H9 (cell line): ENCODE results near the gene SPEF2. TPM values are rescaled to one million over a fixed set of nuclear protein-coding genes. Genes with fewer than 3 reads are reported as not detected.

Experiments
- DNase-seq: peaks from one replicate; pipeline ENCODE4 v3.0.0-alpha.2; 2017
- H2AFZ ChIP-seq: one replicate; pipeline ENCODE4 v1.6.1; 2013; ENCODE audit warnings: mild to moderate bottlenecking, low read length, control low read depth, moderate library complexity
- H2AK5ac ChIP-seq: 2 replicates; pipeline ENCODE4 v1.6.1; 2013; ENCODE audit warnings: low read length, control low read depth, mixed read lengths; ENCODE audit not compliant: insufficient read length
- H2BK120ac ChIP-seq: one replicate; pipeline ENCODE4 v1.6.1; 2013; ENCODE audit warnings: low read depth, mild to moderate bottlenecking, low read length, control low read depth, inconsistent platforms; ENCODE audit not compliant: poor library complexity, severe bottlenecking
- H2BK12ac ChIP-seq: 2 replicates; pipeline ENCODE4 v1.6.1; 2013; ENCODE audit warnings: low read length, control low read depth, mixed read lengths, low read depth; ENCODE audit not compliant: insufficient read length
- H2BK15ac ChIP-seq: 2 replicates; pipeline ENCODE4 v1.6.1; 2013; ENCODE audit warnings: low read depth, low read length, control low read depth
- H2BK20ac ChIP-seq: one replicate; pipeline ENCODE4 v1.6.1; 2013; ENCODE audit warnings: low read depth, mild to moderate bottlenecking, low read length, control low read depth, inconsistent platforms; ENCODE audit not compliant: poor library complexity, severe bottlenecking
- H2BK5ac ChIP-seq: 2 replicates; pipeline ENCODE4 v1.6.1; 2013; ENCODE audit warnings: low read length, control low read depth, mixed read lengths; ENCODE audit not compliant: insufficient read length
- H3K14ac ChIP-seq: 2 replicates; pipeline ENCODE4 v1.6.1; 2013; ENCODE audit warnings: low read length, control low read depth; ENCODE audit not compliant: insufficient read depth
- H3K18ac ChIP-seq: 2 replicates; pipeline ENCODE4 v1.6.1; 2013; ENCODE audit warnings: low read depth, mild to moderate bottlenecking, mixed read lengths, low read length, control low read depth; ENCODE audit not compliant: insufficient read length
- H3K23ac ChIP-seq: 2 replicates; pipeline ENCODE4 v1.6.1; 2013; ENCODE audit warnings: low read length, control low read depth, mixed read lengths, low read depth; ENCODE audit not compliant: insufficient read length
- H3K23me2 ChIP-seq: 2 replicates; pipeline ENCODE4 v1.6.1; 2013; ENCODE audit warnings: low read depth, mild to moderate bottlenecking, mixed read lengths, low read length, control low read depth; ENCODE audit not compliant: insufficient read length, poor library complexity, severe bottlenecking
- H3K27ac ChIP-seq: 2 replicates; pipeline ENCODE4 v1.5.1; 2013; ENCODE audit warnings: low read length, control low read depth, mixed read lengths, low read depth; ENCODE audit not compliant: insufficient read length
- H3K27me3 ChIP-seq: 2 replicates; pipeline ENCODE4 v1.6.1; 2013; ENCODE audit warnings: low read length, control low read depth, inconsistent platforms; ENCODE audit not compliant: insufficient read depth
- H3K4ac ChIP-seq: 2 replicates; pipeline ENCODE4 v1.6.1; 2013; ENCODE audit warnings: low read depth, mild to moderate bottlenecking, control low read depth, inconsistent platforms, low read length, moderate library complexity
- H3K4me1 ChIP-seq: 2 replicates; pipeline ENCODE4 v1.6.1; 2013; ENCODE audit warnings: low read length, control low read depth, inconsistent platforms; ENCODE audit not compliant: insufficient read depth
- H3K4me2 ChIP-seq: 2 replicates; pipeline ENCODE4 v1.6.1; 2013; ENCODE audit warnings: low read length, control low read depth, mixed read lengths; ENCODE audit not compliant: insufficient read length, insufficient read depth
- H3K56ac ChIP-seq: 2 replicates; pipeline ENCODE4 v1.6.1; 2013; ENCODE audit warnings: low read depth, mild to moderate bottlenecking, mixed read lengths, low read length, control low read depth; ENCODE audit not compliant: insufficient read length
- H3K79me1 ChIP-seq: 2 replicates; pipeline ENCODE4 v1.6.1; 2013; ENCODE audit warnings: low read depth, mild to moderate bottlenecking, moderate library complexity, low read length, control low read depth, inconsistent platforms; ENCODE audit not compliant: insufficient read depth, poor library complexity, severe bottlenecking
- H3K79me2 ChIP-seq: 2 replicates; pipeline ENCODE4 v1.6.1; 2013; ENCODE audit warnings: low read length, control low read depth, inconsistent platforms; ENCODE audit not compliant: insufficient read depth
- H3K9ac ChIP-seq: 2 replicates; pipeline ENCODE4 v1.6.1; 2013; ENCODE audit warnings: low read length, control low read depth, mixed read lengths; ENCODE audit not compliant: insufficient read length; ENCODE audit errors: extremely low read depth
- H3K9me3 ChIP-seq: one replicate; pipeline ENCODE4 v1.6.1; 2013; ENCODE audit warnings: low read depth, low read length, inconsistent platforms; ENCODE audit not compliant: control insufficient read depth
- H3T11ph ChIP-seq: one replicate; pipeline ENCODE4 v1.6.1; 2013; ENCODE audit warnings: mild to moderate bottlenecking, low read length, control low read depth, inconsistent platforms
- H4K20me1 ChIP-seq: one replicate; pipeline ENCODE4 v1.6.1; 2013; ENCODE audit not compliant: control insufficient read depth, insufficient read length, insufficient read depth
- H4K5ac ChIP-seq: 2 replicates; pipeline ENCODE4 v1.6.1; 2013; ENCODE audit warnings: low read depth, mild to moderate bottlenecking, mixed read lengths, low read length, control low read depth; ENCODE audit not compliant: insufficient read length
- H4K8ac ChIP-seq: replicated peaks from 2 replicates; pipeline ENCODE4 v1.6.1; 2013; ENCODE audit warnings: low read length, control low read depth, mixed read lengths, low read depth; ENCODE audit not compliant: insufficient read length
- H4K91ac ChIP-seq: 2 replicates; pipeline ENCODE4 v1.6.1; 2013; ENCODE audit warnings: low read depth, mild to moderate bottlenecking, moderate library complexity, mixed read lengths, low read length, control low read depth; ENCODE audit not compliant: insufficient read length
- H3K27ac Mint-ChIP-seq, 3 experiments: 2 replicates in 2 of 3; 3 replicates in 1 of 3; pipeline ENCODE4 v1.8.0; 2020 to 2021; ENCODE audit warnings: mixed read lengths in 3 of 3, mild to moderate bottlenecking in 1 of 3, moderate library complexity in 1 of 3
- H3K27me3 Mint-ChIP-seq: 2 replicates; pipeline ENCODE4 v1.8.0; 2021; ENCODE audit warnings: low read depth, mild to moderate bottlenecking, moderate library complexity, mixed read lengths
- H3K36me3 Mint-ChIP-seq, 3 experiments: 2 replicates in 2 of 3; 3 replicates in 1 of 3; pipeline ENCODE4 v1.8.0; 2020 to 2021; ENCODE audit warnings: low read depth in 3 of 3, mixed read lengths in 3 of 3; ENCODE audit not compliant: insufficient read depth in 1 of 3
- H3K4me1 Mint-ChIP-seq, 2 experiments: 2 replicates each; pipeline ENCODE4 v1.8.0; 2020; ENCODE audit warnings: mixed read lengths in 2 of 2
- H3K4me3 Mint-ChIP-seq, 2 experiments: 2 replicates in 1 of 2; 3 replicates in 1 of 2; pipeline ENCODE4 v1.8.0; 2020 to 2021; ENCODE audit warnings: mild to moderate bottlenecking in 2 of 2, mixed read lengths in 2 of 2, moderate library complexity in 1 of 2
- H3K9me3 Mint-ChIP-seq, 2 experiments: 2 replicates in 1 of 2; 3 replicates in 1 of 2; pipeline ENCODE4 v1.8.0; 2020; ENCODE audit warnings: mild to moderate bottlenecking in 2 of 2, mixed read lengths in 2 of 2, moderate library complexity in 1 of 2
- CTCF ChIP-seq: fragments of 200-600 bp; sonication (generic); conservative IDR thresholded peaks from 3 replicates; pipeline ENCODE4 v1.8.0; 2021; ENCODE audit warnings: antibody characterized with exemption, mild to moderate bottlenecking
- WGBS: extraction: QIAGEN DNeasy Blood & Tissue Kit; methylation state at CpG from one replicate; pipeline ENCODE4 v1.1.7; 2013; ENCODE audit warnings: missing lambda C conversion rate, low lambda C conversion rate, mixed read lengths; ENCODE audit not compliant: insufficient read length; ENCODE audit errors: extremely low coverage; 5-methylcytosine and 5-hydroxymethylcytosine counted together
- total RNA-seq: library from RNA; stranded (reverse); gene quantifications from 2 replicates; pipeline ENCODE4 v1.2.1, GENCODE V29; 2021

SPEF2 gene
- total RNA-seq, 1 experiment from 2014 or later = 1.0 TPM

- H4K20me1 ChIP-seq = no peaks in the 10 kb centered on the region
- H3K4ac ChIP-seq = no peak overlapping the region
- H3K14ac ChIP-seq = no peak overlapping the region
- H2BK12ac ChIP-seq = no peak overlapping the region
- no peak overlapping the region for H3K4me2 ChIP-seq
- no peak overlapping the region for H2AK5ac ChIP-seq
- Mint-ChIP-seq H3K4me3 (no peak overlapping the region), H3K27me3 (peaks cover 3% of the 10 kb centered on the region; the same call in 1 of the 2 replicates), H3K27ac (no peak overlapping the region), H3K36me3 (peaks cover 4 to 7% (median 7%) of the 10 kb centered on the region in 3 experiments; a peak in 6 of 7 replicates), H3K9me3 (peaks cover 16 to 20% of the 10 kb centered on the region in 2 experiments), H3K4me1 (peaks cover 4 to 5% of the 10 kb centered on the region in 2 experiments; a peak in 2 of 4 replicates)
- no peak overlapping the region for H3T11ph ChIP-seq
- no peak overlapping the region for H4K91ac ChIP-seq
- no CpG with 5 or more reads among the region's 8 CpGs for WGBS
- no peak overlapping the region for H4K5ac ChIP-seq
- H4K8ac ChIP-seq = no peak overlapping the region
- no peak overlapping the region for H2AFZ ChIP-seq
- H2BK20ac ChIP-seq = no peak overlapping the region
- H3K79me2 ChIP-seq = no peaks in the 10 kb centered on the region
- H3K23ac ChIP-seq = no peak overlapping the region
- no peaks in the 10 kb centered on the region for H3K79me1 ChIP-seq
- no peak for DNase-seq
- H3K23me2 ChIP-seq = no peaks in the 10 kb centered on the region
- H2BK15ac ChIP-seq = no peak overlapping the region
- no peak overlapping the region for H3K56ac ChIP-seq
- no peaks in the 10 kb centered on the region for H3K4me1 ChIP-seq
- no peak overlapping the region for H3K9ac ChIP-seq
- no peak overlapping the region for H2BK120ac ChIP-seq
- H3K18ac ChIP-seq = no peak overlapping the region
- peaks cover 12% of the 10 kb centered on the region for H3K9me3 ChIP-seq
- no peak for TF ChIP-seq CTCF
- no peak overlapping the region for H2BK5ac ChIP-seq
- no peaks in the 10 kb centered on the region for H3K27me3 ChIP-seq
- H3K27ac ChIP-seq = no peak overlapping the region
Observed at GRCh38 chr5:35850967-35851680, 233.5 kb downstream of the SPEF2 start.
